GM19438 (cell line): ENCODE measurements around the gene MFAP1.
"Not testable (repeated sequence)": the region's sequence is repeated elsewhere in the genome, so short reads cannot be mapped to it uniquely, and the experiment has no call there.

Experiments
- ATAC-seq: cut with Tn5 transposase; IDR thresholded peaks from one replicate; pipeline ENCODE4 v1.9.1; 2021; ENCODE audit warnings: low read depth; ENCODE audit not compliant: unreplicated experiment

MFAP1 gene

DNA sequence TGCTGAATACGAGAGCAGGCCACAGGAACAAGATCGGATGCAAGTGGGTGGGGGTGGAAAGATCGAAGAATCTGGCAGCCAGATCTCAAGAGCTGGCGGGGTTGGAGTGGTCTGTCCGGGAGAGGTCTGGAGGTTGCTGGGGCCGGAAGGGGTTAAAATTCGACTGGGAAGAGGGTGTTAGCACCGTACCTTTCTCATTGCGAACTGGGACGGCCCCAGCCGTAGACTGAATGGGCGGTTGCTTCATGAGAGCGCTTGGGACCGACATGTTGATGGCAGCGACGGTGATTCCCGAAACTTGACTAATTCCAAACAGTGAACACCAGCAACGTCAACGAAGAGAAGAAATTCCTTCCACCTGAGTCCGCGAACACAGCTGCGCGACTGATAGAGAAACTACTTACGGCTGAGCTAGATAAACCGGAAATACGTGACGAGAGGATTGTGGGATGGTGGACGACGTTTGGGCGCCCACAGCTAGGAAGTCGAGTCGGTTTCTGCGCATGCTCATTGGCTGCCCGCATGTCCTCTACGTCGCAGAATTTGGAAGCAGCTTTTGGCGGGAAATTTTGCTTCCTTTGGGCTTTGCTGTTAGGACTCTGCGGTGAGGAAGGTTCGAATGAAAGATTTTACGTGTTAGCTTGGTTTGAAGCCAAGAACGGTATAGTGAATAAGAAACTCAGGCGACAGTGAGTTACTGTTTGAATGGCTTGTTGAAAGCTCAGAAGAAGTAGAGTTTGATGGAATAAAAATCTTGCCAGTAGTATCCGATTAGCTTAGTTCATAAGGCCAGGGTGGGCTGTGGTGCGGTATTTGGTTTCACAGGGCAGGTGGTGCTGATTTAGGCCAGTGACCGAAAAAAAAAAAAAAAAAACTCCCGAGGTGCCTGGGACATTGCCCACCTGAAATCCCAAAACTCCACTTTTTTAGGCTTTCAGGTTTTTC, at the start of gene MFAP1:
MFAP1 (minus strand) TSS at position 389 of the 945 bp plus-strand sequence; CDS start at position 268, 121 bp downstream.
- peak; percentile 73 for ATAC-seq

- ATAC-seq = no peak
These were observed 49.2 kb upstream of the MFAP1 start for GRCh38 chr15:43873651-43874050.

- ATAC-seq = no peak
These were observed 48.0 kb upstream of the MFAP1 start for GRCh38 chr15:43872416-43873020.

DNA sequence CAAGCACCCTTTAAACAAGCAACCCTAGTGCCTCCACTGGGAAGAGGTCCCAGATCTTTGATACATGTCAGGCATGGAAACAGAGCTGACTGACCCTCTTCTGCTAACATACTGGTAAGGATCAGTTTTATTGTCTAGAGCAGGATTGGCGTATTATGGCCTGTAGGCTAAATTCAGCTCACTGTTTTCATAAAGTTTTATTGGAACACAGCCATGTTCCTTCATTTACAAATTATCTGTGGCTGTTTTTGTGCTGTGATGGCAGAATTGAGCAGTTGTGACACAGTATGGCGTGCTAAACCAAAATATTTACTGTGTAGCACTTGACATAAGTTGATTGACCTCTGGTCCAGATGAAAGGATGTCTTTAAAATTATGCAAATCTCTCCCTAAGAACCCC, 47.3 kb upstream of the MFAP1 start:
- ATAC-seq = no peak

DNA sequence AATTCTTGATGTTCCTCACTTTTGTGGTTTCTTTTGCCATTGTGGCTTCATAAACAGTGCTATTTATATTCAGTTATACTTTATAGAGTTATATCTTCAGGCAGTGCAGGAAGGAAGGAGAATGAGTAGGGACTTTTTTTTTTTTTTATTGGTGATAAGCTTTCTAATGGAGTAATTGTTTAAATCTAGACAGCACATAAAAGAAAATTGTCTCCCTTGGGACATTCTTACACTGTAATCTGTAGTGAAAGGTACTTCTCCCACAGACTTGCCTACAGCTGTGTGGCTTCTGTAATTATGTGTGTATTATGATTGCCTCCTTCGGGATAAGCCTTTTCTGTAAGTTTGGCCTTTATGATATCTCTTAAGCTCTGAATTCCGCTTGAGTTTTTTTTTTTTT, 43.9 kb upstream of the MFAP1 start:
- no peak for ATAC-seq

DNA sequence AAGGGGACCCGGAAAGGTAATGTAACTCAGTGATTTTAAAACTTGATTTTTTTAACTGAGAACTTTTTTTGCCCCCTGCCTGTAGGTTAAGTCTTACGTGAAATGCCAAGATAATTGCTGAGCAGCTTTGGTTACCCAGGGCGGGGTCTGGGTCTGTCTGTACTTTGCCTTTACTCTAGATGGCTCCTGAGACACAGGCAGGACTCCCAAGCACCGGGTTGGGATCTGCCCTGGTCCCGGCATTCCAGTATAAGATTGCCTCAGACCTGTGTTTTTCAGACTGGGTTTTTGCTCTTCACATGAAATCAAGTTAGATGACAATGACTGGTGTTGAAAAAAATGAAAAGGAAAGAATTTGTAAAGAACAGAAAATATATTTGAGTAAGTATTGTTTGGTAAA, 42.6 kb upstream of the MFAP1 start:
- no peak for ATAC-seq

DNA sequence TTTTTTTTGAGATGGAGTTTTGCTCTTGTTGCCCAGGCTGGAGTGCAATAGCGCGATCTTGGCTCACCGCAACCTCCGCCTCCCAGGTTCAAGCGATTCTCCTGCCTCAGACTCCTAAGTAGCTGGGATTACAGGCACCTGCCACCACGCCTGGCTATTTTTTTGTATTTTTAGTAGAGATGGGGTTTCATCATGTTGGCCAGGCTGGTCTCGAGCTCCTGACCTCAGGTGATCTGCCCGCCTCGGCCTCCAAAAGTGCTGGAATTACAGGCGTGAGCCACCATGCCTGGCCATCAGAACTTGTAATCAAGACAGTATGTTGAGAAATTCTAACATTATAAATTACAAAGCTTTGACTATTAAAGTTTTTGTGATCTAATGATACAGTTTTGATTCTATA, 42.1 kb upstream of the MFAP1 start:
- ATAC-seq = not testable (repeated sequence)

DNA sequence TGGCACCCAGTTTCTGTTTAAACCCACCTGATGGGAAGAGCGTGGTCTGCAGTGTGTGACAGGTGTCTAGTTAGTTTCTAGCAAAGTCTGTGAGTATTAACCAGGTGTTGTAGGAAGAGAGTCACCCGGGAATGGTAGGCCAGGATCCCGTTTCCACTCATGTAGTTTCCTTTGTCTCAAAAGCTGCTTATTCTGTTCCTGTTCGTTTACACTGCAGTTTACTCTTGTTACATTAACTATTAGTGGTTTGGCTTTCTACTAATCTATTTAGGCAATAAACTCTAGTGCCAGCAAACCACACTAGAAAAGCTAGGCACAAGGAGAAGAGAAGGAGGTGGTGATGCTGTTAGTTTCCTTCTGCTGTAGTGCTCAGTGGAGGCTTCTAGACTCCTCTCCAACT, 35.1 kb upstream of the MFAP1 start:
- ATAC-seq = no peak

DNA sequence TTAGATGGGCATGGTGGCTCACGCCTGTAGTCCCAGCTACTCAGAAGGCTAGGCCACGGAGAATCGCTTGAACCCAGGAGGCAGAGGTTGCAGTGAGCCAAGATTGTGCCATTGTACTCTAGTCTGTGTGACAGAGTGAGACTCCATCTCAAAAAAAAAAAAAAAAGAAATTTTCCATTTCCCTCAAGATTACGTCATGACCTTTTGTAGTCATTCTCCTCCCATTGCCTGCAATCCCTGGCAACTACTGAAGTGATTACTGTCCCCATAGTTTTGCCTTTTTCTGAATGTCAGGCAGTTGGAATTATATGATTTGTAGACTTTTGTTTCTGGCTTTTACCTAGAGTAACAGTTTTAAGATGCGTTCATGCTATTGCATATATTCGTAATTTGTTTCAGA, 30.3 kb upstream of the MFAP1 start:
- ATAC-seq = no peak

GRCh38 chr15:43852607-43853006, 28.1 kb upstream of the MFAP1 start:
- ATAC-seq = no peak

DNA sequence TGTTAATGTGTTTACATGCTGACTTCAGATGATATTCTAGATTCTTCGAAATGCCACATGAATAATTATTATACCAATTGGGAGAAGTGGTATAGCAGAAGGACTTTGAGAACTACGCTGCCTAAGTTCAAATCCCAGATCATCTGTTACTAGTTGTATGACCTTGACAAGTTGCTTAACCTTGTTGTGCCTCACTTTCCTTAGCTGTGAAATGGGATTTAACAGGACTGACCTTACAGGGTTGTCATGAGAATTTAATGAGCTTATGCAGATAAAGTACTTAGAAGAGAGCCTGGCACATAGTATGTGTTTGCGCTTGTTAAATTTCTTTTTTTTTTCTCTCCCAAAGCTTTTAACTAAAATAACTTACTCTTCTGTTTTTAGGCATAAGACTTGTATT, 26.8 kb upstream of the MFAP1 start:
- ATAC-seq = no peak

DNA sequence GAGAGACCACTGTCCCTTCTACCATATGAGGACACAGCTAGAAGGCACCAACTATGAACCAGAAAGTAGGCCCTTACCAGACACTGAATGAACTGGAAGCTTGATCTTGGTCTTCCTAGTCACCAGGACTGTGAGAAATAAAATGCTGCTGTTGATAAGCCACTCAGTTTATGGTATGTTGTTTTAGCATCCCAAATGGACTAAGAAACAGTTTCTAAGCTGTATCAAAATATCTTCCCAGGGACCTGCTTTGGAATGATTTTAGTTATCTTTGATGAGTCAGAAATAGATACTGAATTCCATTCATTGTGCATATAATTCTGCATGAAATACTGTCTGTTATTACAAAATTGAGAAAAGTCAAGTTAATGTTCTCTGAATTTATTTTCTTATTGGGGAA, 20.9 kb upstream of the MFAP1 start:
- no peak for ATAC-seq

- ATAC-seq = not testable (repeated sequence)
These were observed 8.0 kb upstream of the MFAP1 start for GRCh38 chr15:43832485-43832884.

- ATAC-seq = not testable (repeated sequence)
These were observed 7.1 kb upstream of the MFAP1 start for GRCh38 chr15:43831519-43832052.

DNA sequence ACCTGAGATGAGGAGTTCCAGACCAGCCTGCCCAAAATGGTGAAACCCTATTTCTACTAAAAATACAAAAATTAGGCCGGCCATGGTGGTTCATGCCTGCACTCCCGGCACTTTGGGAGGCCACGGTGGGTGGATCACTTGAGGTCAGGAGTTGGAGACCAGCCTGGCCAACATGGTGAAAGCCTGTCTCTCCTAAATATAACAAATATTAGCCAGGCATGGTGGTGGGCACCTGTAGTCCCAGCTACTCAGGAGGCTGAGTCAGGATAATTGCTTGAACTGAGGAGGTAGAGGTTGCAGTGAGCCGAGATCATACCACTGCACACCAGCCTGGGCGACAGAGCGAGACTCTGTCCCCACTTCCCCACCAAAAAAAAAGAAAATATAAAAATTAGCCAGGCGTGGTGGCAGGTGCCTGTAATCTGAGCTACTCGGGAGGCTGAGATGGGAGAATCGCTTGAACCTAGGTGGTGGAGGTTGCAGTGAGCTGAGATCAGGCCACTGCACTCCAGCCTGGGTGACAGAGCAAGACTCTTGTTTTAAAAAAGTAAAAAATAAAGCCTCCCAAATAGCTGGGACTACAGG, 6.3 kb upstream of the MFAP1 start:
- ATAC-seq = not testable (repeated sequence)

- not testable (repeated sequence) for ATAC-seq
These were observed 5.6 kb upstream of the MFAP1 start for GRCh38 chr15:43829951-43830540.

- ATAC-seq = no peak
These were observed 3.7 kb upstream of the MFAP1 start for GRCh38 chr15:43828061-43828657.

GRCh38 chr15:43826508-43827341, 2.2 kb upstream of the MFAP1 start, which contains the start of gene WDR76:
Gene WDR76, plus strand, starts transcription at chr15:43827002. Its CDS starts 31 bp downstream, at chr15:43827033.
- no peak for ATAC-seq

DNA sequence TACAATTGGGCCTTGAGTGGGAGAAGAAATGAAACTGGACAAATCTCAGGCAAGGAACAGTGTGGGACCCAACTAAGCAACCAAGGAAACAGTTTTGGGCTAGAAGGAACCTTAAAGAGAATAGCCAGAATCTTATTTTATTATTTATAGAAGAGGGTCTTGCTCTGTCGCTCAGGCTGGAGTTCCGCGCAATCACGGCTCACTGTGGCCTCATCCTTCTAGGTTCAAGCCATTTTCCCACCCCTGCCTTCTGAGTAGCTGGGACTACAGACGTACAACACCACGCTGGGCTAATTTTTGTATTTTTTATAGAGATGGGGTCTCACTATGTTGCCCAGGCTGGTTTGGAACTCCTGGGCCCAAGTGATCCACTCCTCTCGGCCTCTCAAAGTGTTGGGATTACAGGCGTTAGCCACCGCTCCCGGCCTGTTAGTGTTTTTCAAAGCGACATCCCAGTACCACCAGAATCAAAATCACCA, 1.6 kb upstream of the MFAP1 start:
- no peak for ATAC-seq
